Kidney (tissue), 14 donors: ENCODE data around the gene LRBA. TPM values are rescaled to one million over a fixed set of nuclear protein-coding genes. Genes with fewer than 3 reads are reported as not detected.

ENCODE experiments used
- DNase-seq, 5 donors: peaks; one replicate each; pipeline ENCODE4 v3.0.0-alpha.2; 2013 to 2020
- FAIRE-seq: peaks from 2 replicates; lab custom pipeline; 2012; peaks lifted over from hg19 to GRCh38; lab: Jason Lieb, UNC
- H3K27ac ChIP-seq, 2 donors: one replicate each; pipeline ENCODE4 v1.7.0; 2013; ENCODE audit warnings: low read depth in 2 of 2, low read length in 2 of 2, inconsistent platforms in 1 of 2
- H3K27me3 ChIP-seq: one replicate; pipeline ENCODE4 v1.7.1; 2013; ENCODE audit warnings: low read length, inconsistent platforms; ENCODE audit not compliant: control insufficient read depth, insufficient read depth
- H3K36me3 ChIP-seq, 3 donors: one replicate each; pipeline versions ENCODE4 v1.7.0 to v1.7.1; 2013; ENCODE audit warnings: low read length in 3 of 3, control low read depth in 1 of 3, inconsistent platforms in 1 of 3; ENCODE audit not compliant: insufficient read depth in 3 of 3, control insufficient read depth in 2 of 3
- H3K4me1 ChIP-seq, 3 donors: one replicate each; pipeline versions ENCODE4 v1.7.0 to v1.7.1; 2013; ENCODE audit warnings: low read length in 3 of 3, inconsistent platforms in 1 of 3, low read depth in 1 of 3; ENCODE audit not compliant: control insufficient read depth in 2 of 3, insufficient read depth in 2 of 3
- H3K4me3 ChIP-seq, 3 donors: one replicate each; pipeline versions ENCODE4 v1.7.0 to v1.8.1; 2013; ENCODE audit warnings: low read length in 3 of 3, control low read depth in 1 of 3, inconsistent platforms in 1 of 3
- H3K9ac ChIP-seq, 3 donors: one replicate each; pipeline versions ENCODE4 v1.7.0 to v1.7.1; 2013; ENCODE audit warnings: low read length in 3 of 3, control low read depth in 1 of 3, inconsistent platforms in 1 of 3
- H3K9me3 ChIP-seq, 3 donors: one replicate each; pipeline versions ENCODE4 v1.7.0 to v1.7.1; 2013; ENCODE audit warnings: low read length in 3 of 3, control low read depth in 1 of 3, inconsistent platforms in 1 of 3; ENCODE audit not compliant: control insufficient read depth in 2 of 3, insufficient read depth in 1 of 3
- intact Hi-C: fragments of 100-400 bp; cut with DNase I; formaldehyde crosslinking; loops from one replicate; pipeline ENCODE4 v1.11.1; 2022
- polyA plus RNA-seq: library from polyadenylated mRNA; stranded (reverse); fragments of 350-450 nt; fragmentation: Illumina TruSeq; extraction: RNeasy Lipid Tissue Mini Kit (QIAGEN cat#74804); gene quantifications from one replicate; pipeline ENCODE4 v1.2.3, GENCODE V29; 2014; ENCODE audit warnings: low read depth, low replicate concordance; ENCODE audit not compliant: insufficient read depth
- total RNA-seq: library from RNA; stranded (reverse); fragmentation: NEBNext Ultra II Directional; extraction: Animal tissue kit (Norgen Biotek cat#: 25700); gene quantifications from one replicate; pipeline ENCODE4 v1.2.1, GENCODE V29; 2021
- TF ChIP-seq, protein P1 (sequence below): IDR thresholded peaks from 3 replicates; pipeline ENCODE4 v1.5.1; 2012; ENCODE audit warnings: mild to moderate bottlenecking, moderate library complexity, borderline replicate concordance; ENCODE audit not compliant: insufficient read depth; ENCODE audit errors: extremely low read depth
- donor health status: control.
- donor health status: control.
- donor health status: control.
- donor health status: control.
- donor health status: control.
- donor health status: DM: yes; HTN: yes; CAD: no.
- donor health status: Normal renal cell carcinoma (clear cell type).

LRBA gene
- total and polyA plus RNA-seq, 2 donors from 2014 or later: 20.3 to 76.7 TPM

DNA sequence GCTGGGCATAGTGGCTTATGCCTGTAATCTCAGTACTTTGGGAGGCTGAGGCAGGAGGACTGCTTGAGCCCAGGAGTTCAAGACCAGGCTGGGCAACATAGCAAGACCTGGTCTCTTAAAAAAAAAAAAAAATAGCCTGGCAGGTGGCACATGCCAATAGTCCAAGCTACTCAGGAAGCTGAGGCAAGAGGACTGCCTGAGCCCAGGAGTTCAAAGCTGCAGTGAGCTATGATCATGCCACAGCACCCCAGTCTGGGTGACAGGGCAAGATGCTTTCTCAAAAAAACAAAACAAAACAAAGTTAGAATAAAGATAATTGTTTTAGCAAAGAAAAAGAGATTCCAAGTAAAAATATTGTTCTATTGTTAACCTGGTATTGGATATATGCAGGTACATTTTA, 75.0 kb downstream of the LRBA start:
- H3K4me1 ChIP-seq: peaks cover 0 to 2% (median 0%) of the 10 kb centered on the region in 3 donors
- no peaks in the 10 kb centered on the region for H3K27me3 ChIP-seq
- H3K27ac ChIP-seq: no peak overlapping the region
- no peak overlapping the region for H3K4me3 ChIP-seq
- intact Hi-C loops: no loop called here
- H3K36me3 ChIP-seq: no peaks in the 10 kb centered on the region
- no peak overlapping the region for H3K9ac ChIP-seq
- DNase-seq (no peak), FAIRE-seq (no peak)
- no peaks in the 10 kb centered on the region for H3K9me3 ChIP-seq
- TF ChIP-seq, protein P1, sequence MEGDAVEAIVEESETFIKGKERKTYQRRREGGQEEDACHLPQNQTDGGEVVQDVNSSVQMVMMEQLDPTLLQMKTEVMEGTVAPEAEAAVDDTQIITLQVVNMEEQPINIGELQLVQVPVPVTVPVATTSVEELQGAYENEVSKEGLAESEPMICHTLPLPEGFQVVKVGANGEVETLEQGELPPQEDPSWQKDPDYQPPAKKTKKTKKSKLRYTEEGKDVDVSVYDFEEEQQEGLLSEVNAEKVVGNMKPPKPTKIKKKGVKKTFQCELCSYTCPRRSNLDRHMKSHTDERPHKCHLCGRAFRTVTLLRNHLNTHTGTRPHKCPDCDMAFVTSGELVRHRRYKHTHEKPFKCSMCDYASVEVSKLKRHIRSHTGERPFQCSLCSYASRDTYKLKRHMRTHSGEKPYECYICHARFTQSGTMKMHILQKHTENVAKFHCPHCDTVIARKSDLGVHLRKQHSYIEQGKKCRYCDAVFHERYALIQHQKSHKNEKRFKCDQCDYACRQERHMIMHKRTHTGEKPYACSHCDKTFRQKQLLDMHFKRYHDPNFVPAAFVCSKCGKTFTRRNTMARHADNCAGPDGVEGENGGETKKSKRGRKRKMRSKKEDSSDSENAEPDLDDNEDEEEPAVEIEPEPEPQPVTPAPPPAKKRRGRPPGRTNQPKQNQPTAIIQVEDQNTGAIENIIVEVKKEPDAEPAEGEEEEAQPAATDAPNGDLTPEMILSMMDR: no peak

DNA sequence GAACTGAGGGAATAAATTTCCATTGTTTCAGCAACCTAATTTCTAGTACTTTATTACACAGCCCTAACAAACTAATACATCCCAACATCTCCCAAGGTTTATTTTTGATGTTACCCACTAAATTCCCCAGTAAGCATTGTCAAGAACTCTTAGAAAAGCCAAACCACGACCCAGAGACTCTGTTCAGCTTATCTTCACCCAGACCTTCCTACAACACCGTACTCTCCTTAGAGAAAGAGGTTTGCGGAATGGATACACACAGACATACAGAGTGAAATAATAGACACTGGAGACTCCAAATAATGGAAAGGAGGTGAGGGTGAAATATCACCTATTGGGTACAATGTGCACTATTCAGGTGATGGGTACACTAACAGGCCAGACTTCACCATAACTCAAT, 75.6 kb downstream of the LRBA start:
- Histone ChIP-seq H3K9me3 (no peaks in the 10 kb centered on the region), H3K27ac (no peak overlapping the region), H3K36me3 (no peaks in the 10 kb centered on the region), H3K4me3 (no peak overlapping the region), H3K9ac (no peak overlapping the region), H3K4me1 (peaks cover 0 to 2% (median 0%) of the 10 kb centered on the region in 3 donors), H3K27me3 (no peaks in the 10 kb centered on the region)
- DNase-seq (no peak), FAIRE-seq (no peak)
- TF ChIP-seq, protein P1: no peak
- intact Hi-C loops: no loop called here

DNA sequence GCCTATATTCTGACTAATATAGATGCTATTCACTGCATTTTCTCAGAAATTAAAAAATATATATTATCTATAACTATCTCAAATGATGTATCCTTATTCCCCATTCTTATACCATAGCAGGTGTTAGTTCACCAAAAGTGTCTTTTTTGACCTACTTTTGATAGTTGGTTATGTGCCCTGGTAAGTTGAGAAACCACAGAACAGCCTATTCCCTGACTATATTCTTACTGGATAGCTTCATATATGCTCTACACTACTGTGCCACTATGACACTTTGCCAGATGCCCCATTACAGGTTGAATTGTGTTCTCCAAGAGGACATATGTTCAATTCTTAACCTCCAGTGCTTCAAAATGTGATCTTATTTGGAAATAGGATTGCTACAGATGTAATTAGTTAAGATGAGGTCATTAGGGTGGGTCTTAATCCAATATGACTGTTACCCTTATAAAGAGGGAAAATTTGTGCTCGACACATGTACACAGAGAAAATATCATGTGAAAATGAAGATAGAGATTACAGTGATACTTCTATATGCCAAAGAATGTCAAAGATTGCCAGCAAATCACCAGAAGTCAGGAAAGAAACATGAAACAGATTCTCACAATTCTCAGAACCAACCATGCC, 76.1 kb downstream of the LRBA start:
- H3K36me3 ChIP-seq: no peaks in the 10 kb centered on the region
- no peak for DNase-seq
- H3K4me1 ChIP-seq: peaks cover 0 to 2% (median 0%) of the 10 kb centered on the region in 3 donors
- H3K27ac ChIP-seq: no peak overlapping the region
- no peaks in the 10 kb centered on the region for H3K27me3 ChIP-seq
- TF ChIP-seq, protein P1: no peak
- no peaks in the 10 kb centered on the region for H3K9me3 ChIP-seq
- no peak overlapping the region for H3K9ac ChIP-seq
- no peak for FAIRE-seq
- no peak overlapping the region for H3K4me3 ChIP-seq
- intact Hi-C loops: no loop called here

DNA sequence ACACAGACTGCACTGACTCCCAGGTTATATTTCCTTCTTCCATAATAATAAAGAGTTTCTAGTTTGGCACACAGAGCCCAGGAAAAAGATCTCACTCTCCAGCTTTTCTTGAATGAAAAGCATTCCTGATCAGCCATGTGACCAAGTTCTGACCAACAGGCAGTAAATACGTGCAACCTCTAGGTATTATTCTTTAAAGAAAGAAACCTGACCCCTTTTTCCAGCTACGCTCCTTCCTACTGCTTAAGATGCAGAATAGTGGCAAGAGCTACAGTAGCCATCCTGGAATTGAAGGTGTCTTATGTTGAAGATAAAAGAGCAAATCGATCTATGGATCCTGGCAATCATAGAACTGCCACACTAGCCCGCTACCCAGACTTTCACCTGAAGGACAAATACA, 76.7 kb downstream of the LRBA start:
- Histone ChIP-seq H3K27me3 (no peaks in the 10 kb centered on the region), H3K27ac (peak overlapping the region in 1 of 2 donors; percentile 12), H3K4me3 (no peak overlapping the region), H3K9ac (no peak overlapping the region), H3K4me1 (no peaks in the 10 kb centered on the region), H3K36me3 (no peaks in the 10 kb centered on the region), H3K9me3 (no peaks in the 10 kb centered on the region)
- intact Hi-C loops: no loop called here
- DNase-seq (peak in 3 of 5 donors; percentile 10 to 64 (median 50)), FAIRE-seq (no peak)
- TF ChIP-seq, protein P1: no peak
